K562 (cell line): ENCODE results near the gene WDR64. TPM values are rescaled to one million over a fixed set of nuclear protein-coding genes. Genes with fewer than 3 reads are reported as not detected.

Experiments
- ATF7 ChIP-seq: fragments of 450-650 bp; IDR thresholded peaks from 2 replicates; pipeline ENCODE4 v1.7.1; 2014; ENCODE audit warnings: mild to moderate bottlenecking, moderate library complexity
- CHD1 ChIP-seq: fragments of 200-600 bp; sonication (generic); IDR thresholded peaks from one replicate; pipeline ENCODE4 v1.6.1; 2012; ENCODE audit warnings: mild to moderate bottlenecking, moderate library complexity, low read length, inconsistent platforms
- COPS2 ChIP-seq: fragments of 450-650 bp; conservative IDR thresholded peaks from 2 replicates; pipeline ENCODE4 v1.6.1; 2016; ENCODE audit warnings: mild to moderate bottlenecking, moderate library complexity
- CTBP1 ChIP-seq: fragments of 450-650 bp; IDR thresholded peaks from 2 replicates; pipeline ENCODE4 v1.6.1; 2016; ENCODE audit warnings: borderline replicate concordance
- DIDO1 ChIP-seq: fragments of 450-650 bp; IDR thresholded peaks from 2 replicates; pipeline ENCODE4 v1.6.1; 2016; ENCODE audit warnings: low read depth, missing biosample characterization, missing genetic modification characterization
- DPF2 ChIP-seq: fragments of 450-650 bp; IDR thresholded peaks from 2 replicates; pipeline ENCODE4 v1.6.1; 2016
- EP400 ChIP-seq: fragments of 450-650 bp; IDR thresholded peaks from 2 replicates; pipeline ENCODE4 v1.6.1; 2017; ENCODE audit warnings: antibody characterized with exemption, mild to moderate bottlenecking, moderate library complexity
- FUS ChIP-seq: fragments of 200-400 bp; formaldehyde crosslinking; optimal IDR thresholded peaks from 2 replicates; pipeline ENCODE3; 2017; ENCODE audit warnings: low read depth, low read length
- HDAC2 ChIP-seq: fragments of 450-650 bp; IDR thresholded peaks from 2 replicates; pipeline ENCODE4 v1.6.1; 2016; ENCODE audit warnings: mild to moderate bottlenecking
- KDM1A ChIP-seq, 2 experiments: fragments of 450-650 bp; IDR thresholded peaks; 2 replicates each; pipeline ENCODE4 v1.6.1; 2016; ENCODE audit warnings: mild to moderate bottlenecking in 2 of 2
- NONO ChIP-seq, 2 experiments: fragments of 200-400 bp in 1 of 2; fragments of 450-650 bp in 1 of 2; formaldehyde crosslinking in 1 of 2; IDR thresholded peaks; 2 replicates each; pipeline ENCODE4 v1.6.1; 2017; ENCODE audit warnings: low read depth in 2 of 2, mild to moderate bottlenecking in 2 of 2, moderate library complexity in 2 of 2, low read length in 1 of 2
- POLR2A ChIP-seq: fragments of 450-650 bp; conservative IDR thresholded peaks from 2 replicates; pipeline ENCODE4 v1.6.1; 2016
- RCOR1 ChIP-seq, 2 experiments: IDR thresholded peaks; 2 replicates each; pipeline ENCODE4 v1.6.1; 2012; ENCODE audit warnings: low read depth in 2 of 2, low read length in 2 of 2, borderline replicate concordance in 1 of 2, improper control_type of control experiment in 1 of 2
- SMARCA4 ChIP-seq: fragments of 450-650 bp; IDR thresholded peaks from 2 replicates; pipeline ENCODE4 v1.6.1; 2016
- SMARCA5 ChIP-seq: fragments of 450-650 bp; IDR thresholded peaks from 2 replicates; pipeline ENCODE4 v1.6.1; 2016
- SMARCE1 ChIP-seq: fragments of 450-650 bp; IDR thresholded peaks from 2 replicates; pipeline ENCODE4 v1.7.1; 2016; ENCODE audit warnings: mild to moderate bottlenecking
- TAF1 ChIP-seq: IDR thresholded peaks from 2 replicates; pipeline ENCODE4 v1.6.1; 2011; ENCODE audit warnings: mild to moderate bottlenecking, low read length, moderate library complexity; ENCODE audit not compliant: insufficient read depth, control insufficient read depth, severe bottlenecking; ENCODE audit errors: extremely low read depth
- TRIM24 ChIP-seq, 2 experiments: fragments of 450-650 bp; IDR thresholded peaks; 2 replicates each; pipeline ENCODE4 v1.6.1; 2016
- ZBTB17 ChIP-seq: fragments of 450-650 bp; formaldehyde crosslinking; IDR thresholded peaks from 2 replicates; pipeline ENCODE4 v1.4.0; 2020; ENCODE audit warnings: mild to moderate bottlenecking
- ZNF316 ChIP-seq: fragments of 450-650 bp; IDR thresholded peaks from 2 replicates; pipeline ENCODE4 v1.6.1; 2016
- ZSCAN29 ChIP-seq: fragments of 450-650 bp; IDR thresholded peaks from 2 replicates; pipeline ENCODE4 v1.6.1; 2017
- polyA plus RNA-seq, 8 experiments: library from polyadenylated mRNA; depleted of rRNA in 4 of 8; stranded (reverse) in 5 of 8; unstranded in 3 of 8; fragments of >200 nt; fragmentation: Nextera tagmentation in 2 of 8; fragmentation: Illumina TruSeq in 1 of 8; extraction: Ambion mirVana in 2 of 8; extraction: Trizol in 1 of 8; gene quantifications; 2 replicates each; pipeline versions ENCODE4 v1.2.1 to v1.2.3, GENCODE V29; 2011 to 2014; ENCODE audit warnings: inconsistent platforms in 1 of 8, missing spikeins in 1 of 8
- total RNA-seq, 7 experiments: library from RNA; depleted of rRNA in 6 of 7; stranded (reverse); fragments of >200 nt in 6 of 7; fragmentation: Illumina TruSeq in 2 of 7; extraction: Trizol in 2 of 7; gene quantifications; 2 replicates each; pipeline versions ENCODE4 v1.2.1 to v1.2.3, GENCODE V29; 2011 to 2021; ENCODE audit warnings: low replicate concordance in 1 of 7
- TF ChIP-seq, protein P1 (sequence below): sonication (generic); formaldehyde crosslinking; IDR thresholded peaks from 2 replicates; pipeline ENCODE4 v1.8.0; 2023; ENCODE audit warnings: mild to moderate bottlenecking, missing genetic modification reagents
- TF ChIP-seq, protein P2 (sequence below), 2 experiments: fragments of 450-650 bp in 1 of 2; sonication (generic) in 1 of 2; formaldehyde crosslinking in 1 of 2; IDR thresholded peaks in 1 of 2; conservative IDR thresholded peaks in 1 of 2; 2 replicates each; pipeline versions ENCODE4 v1.6.1 to v1.8.1; 2016 to 2023; ENCODE audit warnings: mild to moderate bottlenecking in 2 of 2, moderate library complexity in 2 of 2, inconsistent platforms in 1 of 2, missing genetic modification reagents in 1 of 2
- TF ChIP-seq, protein P3 (sequence below): fragments of 450-650 bp; formaldehyde crosslinking; IDR thresholded peaks from 2 replicates; pipeline ENCODE4 v1.4.0; 2020; ENCODE audit warnings: mild to moderate bottlenecking, moderate library complexity

Gene WDR64
- total and polyA plus RNA-seq, 9 of the 15 experiments (the other 6 are each of a cell fraction or from before 2014, with no cell fraction given) = 0.06 to 0.29 (median 0.19) TPM; not detected in 5

DNA sequence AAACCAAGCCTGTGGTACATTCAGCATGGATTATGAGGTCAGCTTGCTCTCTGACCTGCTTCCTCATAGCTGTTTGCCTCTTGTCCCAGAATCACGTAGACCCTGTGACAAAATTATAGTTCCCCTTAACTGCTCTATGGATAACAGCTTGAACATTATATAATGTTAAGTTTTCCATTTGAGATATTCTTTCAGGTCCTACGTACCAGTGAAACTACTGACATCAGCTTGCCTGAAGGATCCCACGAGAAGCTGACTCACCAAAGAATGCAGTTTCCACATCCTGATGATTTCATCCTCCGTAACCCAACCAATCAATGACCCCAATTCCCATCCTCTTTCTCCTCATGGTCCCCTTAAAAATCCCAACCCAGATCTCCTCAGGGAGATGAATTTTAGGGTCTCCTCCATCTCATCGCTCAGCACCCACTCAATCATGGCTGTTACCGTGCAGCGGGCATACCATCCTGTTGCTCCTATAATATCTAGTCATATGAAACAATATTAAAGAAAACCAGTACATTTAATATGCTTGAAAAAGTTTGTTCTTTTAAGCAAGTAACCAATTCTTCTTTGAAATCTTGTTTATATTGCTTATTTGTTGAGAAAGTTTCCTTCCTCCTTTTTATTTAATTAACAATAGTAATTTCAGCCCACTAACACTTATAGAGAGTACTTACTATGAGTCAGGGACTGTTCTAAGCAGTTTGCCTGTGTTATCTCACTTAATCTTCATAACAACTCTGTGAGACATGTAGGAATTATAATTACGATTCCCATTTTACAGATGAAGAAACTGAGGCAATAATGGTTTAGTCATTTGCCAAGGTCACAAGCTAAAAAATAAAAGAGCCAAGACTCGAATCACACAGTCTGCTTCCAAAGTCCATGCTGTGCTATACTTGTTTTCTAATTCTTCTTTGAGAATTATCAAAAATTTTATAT is 39.3 kb upstream of the WDR64 start (continued):
- TF ChIP-seq, protein P1, sequence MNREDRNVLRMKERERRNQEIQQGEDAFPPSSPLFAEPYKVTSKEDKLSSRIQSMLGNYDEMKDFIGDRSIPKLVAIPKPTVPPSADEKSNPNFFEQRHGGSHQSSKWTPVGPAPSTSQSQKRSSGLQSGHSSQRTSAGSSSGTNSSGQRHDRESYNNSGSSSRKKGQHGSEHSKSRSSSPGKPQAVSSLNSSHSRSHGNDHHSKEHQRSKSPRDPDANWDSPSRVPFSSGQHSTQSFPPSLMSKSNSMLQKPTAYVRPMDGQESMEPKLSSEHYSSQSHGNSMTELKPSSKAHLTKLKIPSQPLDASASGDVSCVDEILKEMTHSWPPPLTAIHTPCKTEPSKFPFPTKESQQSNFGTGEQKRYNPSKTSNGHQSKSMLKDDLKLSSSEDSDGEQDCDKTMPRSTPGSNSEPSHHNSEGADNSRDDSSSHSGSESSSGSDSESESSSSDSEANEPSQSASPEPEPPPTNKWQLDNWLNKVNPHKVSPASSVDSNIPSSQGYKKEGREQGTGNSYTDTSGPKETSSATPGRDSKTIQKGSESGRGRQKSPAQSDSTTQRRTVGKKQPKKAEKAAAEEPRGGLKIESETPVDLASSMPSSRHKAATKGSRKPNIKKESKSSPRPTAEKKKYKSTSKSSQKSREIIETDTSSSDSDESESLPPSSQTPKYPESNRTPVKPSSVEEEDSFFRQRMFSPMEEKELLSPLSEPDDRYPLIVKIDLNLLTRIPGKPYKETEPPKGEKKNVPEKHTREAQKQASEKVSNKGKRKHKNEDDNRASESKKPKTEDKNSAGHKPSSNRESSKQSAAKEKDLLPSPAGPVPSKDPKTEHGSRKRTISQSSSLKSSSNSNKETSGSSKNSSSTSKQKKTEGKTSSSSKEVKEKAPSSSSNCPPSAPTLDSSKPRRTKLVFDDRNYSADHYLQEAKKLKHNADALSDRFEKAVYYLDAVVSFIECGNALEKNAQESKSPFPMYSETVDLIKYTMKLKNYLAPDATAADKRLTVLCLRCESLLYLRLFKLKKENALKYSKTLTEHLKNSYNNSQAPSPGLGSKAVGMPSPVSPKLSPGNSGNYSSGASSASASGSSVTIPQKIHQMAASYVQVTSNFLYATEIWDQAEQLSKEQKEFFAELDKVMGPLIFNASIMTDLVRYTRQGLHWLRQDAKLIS (CRISPR knock-in tag) = no peak
- TF ChIP-seq, protein P2, sequence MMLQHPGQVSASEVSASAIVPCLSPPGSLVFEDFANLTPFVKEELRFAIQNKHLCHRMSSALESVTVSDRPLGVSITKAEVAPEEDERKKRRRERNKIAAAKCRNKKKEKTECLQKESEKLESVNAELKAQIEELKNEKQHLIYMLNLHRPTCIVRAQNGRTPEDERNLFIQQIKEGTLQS (IDR thresholded peaks at IDR 0.05) = peak; percentile 93
- TF ChIP-seq, protein P2 (CRISPR knock-in tag; conservative IDR thresholded peaks at IDR 0.05) = no peak
- peak; percentile 45; the same call in 1 of the 2 replicates for TF ChIP-seq HDAC2
- TF ChIP-seq COPS2 = no peak
- TF ChIP-seq ATF7 = 0 out of 2 replicates have a peak, but pooled peaks have one; percentile 38
- peak; percentile 53; the same call in 1 of the 2 replicates for TF ChIP-seq SMARCA4
- TF ChIP-seq ZBTB17 (CRISPR knock-in tag) = no peak
- no peak for TF ChIP-seq DIDO1
- no peak for TF ChIP-seq CHD1
- TF ChIP-seq RCOR1 (IDR thresholded peaks at IDR 0.05; ENCODE audit: borderline replicate concordance in 1 of 2, low read depth in 2 of 2, low read length in 2 of 2) = peak in 1 of 2 experiments; percentile 61; a peak in 2 of 4 replicates
- no peak for TF ChIP-seq ZSCAN29
- TF ChIP-seq FUS = no peak
- peak; percentile 61 to 77 for TF ChIP-seq KDM1A (IDR thresholded peaks at IDR 0.05)
- TF ChIP-seq, protein P3, sequence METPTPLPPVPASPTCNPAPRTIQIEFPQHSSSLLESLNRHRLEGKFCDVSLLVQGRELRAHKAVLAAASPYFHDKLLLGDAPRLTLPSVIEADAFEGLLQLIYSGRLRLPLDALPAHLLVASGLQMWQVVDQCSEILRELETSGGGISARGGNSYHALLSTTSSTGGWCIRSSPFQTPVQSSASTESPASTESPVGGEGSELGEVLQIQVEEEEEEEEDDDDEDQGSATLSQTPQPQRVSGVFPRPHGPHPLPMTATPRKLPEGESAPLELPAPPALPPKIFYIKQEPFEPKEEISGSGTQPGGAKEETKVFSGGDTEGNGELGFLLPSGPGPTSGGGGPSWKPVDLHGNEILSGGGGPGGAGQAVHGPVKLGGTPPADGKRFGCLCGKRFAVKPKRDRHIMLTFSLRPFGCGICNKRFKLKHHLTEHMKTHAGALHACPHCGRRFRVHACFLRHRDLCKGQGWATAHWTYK (CRISPR knock-in tag) = no peak
- peak; percentile 4; the same call in 1 of the 2 replicates for TF ChIP-seq EP400
- no peak for TF ChIP-seq POLR2A
- peak; percentile 49 for TF ChIP-seq ZNF316
- 0 out of 2 replicates have a peak, but pooled peaks have one; percentile 39 for TF ChIP-seq DPF2
- peak; percentile 33 to 80; a peak in 3 of 4 replicates for TF ChIP-seq TRIM24 (IDR thresholded peaks at IDR 0.05)
- TF ChIP-seq SMARCA5 = 0 out of 2 replicates have a peak, but pooled peaks have one; percentile 66
- TF ChIP-seq NONO (IDR thresholded peaks at IDR 0.05; ENCODE audit: low read depth in 2 of 2, low read length in 1 of 2) = no peak
- no peak for TF ChIP-seq TAF1
- 0 out of 2 replicates have a peak, but pooled peaks have one; percentile 22 for TF ChIP-seq SMARCE1
- TF ChIP-seq CTBP1 = 0 out of 2 replicates have a peak, but pooled peaks have one; percentile 23
